HG03025 (cell line): Measurements from ENCODE around the gene FGA.

Experiments used
- ATAC-seq: cut with Tn5 transposase; IDR thresholded peaks from one replicate; pipeline ENCODE4 v1.9.1; 2021; ENCODE audit warnings: mild to moderate bottlenecking, moderate library complexity; ENCODE audit not compliant: unreplicated experiment, low FRiP score

Gene FGA

DNA sequence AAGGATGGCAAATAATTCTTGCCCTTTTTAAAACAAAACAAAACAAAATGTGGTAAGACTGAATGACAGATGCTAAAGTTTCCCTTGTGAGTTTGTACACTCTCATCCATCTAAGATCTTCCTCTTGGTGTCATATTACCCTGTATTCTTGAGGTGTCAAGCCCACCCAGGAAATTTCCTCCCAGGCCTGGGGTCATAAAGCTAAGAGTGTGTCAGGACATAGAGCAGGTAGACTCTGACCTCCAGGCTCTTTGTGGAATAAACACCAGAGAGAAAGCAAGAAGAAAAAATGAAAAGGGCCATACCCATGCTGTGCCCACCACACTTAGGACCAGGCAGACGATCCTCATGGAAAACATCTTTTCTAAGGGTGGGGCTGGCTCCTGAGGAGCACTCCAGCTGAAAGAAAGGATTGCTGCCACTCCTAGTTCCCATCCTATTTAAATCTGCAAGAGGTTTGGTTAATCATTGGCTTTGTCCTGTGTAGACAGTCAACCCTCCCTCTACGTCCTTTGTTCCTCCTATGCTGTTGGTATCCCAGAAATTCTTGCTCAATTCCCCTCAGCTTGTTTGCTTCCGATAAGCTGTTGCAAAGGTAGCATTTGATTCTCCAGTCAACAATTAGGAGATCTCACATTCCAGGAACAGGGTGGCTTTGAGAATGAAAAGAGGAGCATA, at the start of gene FGA:
Gene FGA, minus strand, starts transcription at position 414 of the 678 bp plus-strand sequence. Its CDS starts 55 bp downstream, at position 359.
- ATAC-seq: no peak

DNA sequence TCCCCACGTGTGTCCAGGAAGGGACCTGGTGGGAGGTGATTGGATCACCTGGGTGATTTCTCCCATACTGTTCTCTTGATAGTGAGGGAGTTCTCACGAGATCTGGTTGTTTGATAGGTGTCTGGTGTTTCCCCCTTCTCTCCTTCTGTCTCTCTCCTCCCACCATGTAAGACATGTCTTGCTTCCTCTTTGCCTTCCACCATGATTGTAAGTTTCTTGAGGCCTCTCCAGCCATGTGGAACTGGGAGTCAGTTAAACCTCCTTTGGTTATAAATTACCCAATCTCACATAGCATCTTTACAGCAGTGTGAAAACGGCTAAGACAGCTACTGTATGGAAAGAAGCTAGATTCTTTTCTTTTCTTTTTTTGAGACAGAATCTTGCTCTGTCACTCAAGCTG, 43.5 kb upstream of the FGA start:
- no peak for ATAC-seq

DNA sequence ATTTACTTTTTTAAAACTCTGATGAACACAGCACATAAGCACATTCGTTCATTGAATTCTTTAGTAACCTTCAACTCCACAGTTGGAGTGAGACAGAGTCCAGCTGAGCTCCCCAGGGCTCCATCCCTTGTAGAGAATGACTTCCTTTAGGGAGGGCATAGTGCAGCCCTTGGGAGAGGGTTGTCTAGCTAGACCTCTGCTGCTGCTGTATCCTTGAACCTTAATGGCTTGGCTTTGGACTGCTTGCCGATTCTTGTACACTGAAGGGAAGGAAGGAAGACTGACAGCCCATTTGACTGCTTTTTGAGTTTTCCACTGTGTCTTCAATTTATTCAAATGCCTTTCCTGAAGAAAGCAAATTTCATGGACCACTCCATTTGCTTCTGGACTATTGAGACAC, 41.3 kb upstream of the FGA start:
- no peak for ATAC-seq

DNA sequence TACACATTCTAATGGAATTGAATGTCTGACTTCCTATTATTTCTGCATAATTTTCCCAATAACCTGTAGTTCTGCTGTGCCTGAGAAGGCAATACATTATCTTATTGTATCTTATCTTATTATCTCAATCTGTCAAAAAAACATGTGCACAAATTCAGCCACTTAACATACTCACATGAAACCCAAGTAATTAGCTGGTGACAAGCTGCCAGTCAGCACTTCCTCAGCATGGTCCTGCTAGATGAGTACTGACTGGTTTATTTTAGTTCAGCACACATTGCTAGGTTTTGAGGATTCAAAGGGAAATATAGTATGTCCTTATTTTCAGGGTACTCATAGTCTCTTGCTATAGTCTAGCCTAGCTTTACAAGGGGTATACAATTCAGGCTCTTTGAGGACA, 39.8 kb upstream of the FGA start:
- ATAC-seq: no peak

DNA sequence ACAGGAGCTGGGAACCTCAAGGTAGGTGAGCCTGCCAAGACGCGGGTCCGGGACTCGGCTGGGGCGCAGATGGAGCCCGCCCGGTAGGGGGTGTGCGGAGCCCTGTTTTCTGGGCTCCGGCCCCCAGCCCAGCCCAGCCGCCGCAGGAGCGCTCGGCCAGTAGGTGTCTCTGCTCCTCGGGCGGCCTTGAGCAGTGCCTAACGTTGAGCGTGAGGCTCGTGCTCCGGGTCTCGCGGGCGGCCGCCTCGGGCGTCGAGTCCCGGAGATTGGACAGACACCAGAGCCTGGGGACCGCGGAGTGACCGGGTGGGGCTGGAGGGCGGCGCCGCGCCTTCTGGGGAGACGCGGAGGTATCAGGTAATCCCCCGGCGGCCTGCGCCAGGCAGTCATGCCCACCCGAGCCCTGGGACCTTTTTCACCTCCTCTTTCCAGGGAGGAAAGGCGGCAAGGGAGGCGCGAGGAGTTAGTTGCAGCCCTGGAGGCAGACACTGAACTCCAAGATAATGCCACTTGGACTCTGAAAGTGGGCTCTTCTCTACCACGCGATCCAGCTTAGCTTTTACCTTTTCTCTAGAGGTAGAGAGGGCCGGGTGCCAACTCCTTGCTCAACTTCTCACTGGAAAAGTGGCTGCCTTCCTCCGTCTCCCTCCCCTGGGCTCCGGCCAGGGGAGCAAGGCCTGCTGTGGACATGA, 36.4 kb upstream of the FGA start:
- ATAC-seq: peak; percentile 67

DNA sequence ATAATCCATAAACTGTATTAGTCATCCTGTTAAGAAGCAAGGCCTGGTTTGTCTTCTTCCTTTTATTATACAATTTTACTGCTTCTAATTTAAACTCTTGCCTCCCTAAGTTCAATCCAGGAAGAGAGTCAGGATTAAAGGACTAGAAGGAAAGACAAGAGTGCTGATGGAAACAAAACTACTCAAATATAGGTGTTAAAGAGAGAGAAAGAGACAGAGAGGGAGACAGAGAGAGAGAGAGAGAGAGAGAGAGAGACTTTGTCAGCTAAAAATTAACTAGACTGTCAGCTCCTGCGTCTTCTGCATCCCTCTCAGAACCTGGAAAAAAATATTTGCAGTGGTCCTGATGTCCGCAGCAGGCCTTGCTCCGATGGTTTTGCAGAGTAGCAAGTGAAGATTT, 35.4 kb upstream of the FGA start:
- ATAC-seq: no peak

DNA sequence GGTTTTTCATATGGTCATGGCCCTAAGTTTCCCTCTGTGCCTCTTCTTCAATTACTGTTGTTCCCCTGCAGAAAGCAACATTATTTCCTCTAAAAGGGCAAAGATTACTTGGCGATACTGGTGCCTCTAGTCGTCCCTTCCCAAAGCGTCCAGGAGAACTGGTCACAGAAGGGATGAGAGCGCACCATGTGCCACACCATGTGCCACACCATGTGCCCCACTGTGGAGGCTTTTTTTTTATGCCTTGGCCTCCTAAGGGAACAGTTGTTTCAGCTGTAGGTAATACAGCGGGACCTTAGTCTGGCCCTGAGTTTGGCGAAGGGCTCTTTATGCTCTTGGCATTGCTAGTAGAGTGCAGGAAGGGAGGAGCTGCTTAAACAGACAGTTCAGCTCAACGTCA, 33.5 kb upstream of the FGA start:
- ATAC-seq: no peak

DNA sequence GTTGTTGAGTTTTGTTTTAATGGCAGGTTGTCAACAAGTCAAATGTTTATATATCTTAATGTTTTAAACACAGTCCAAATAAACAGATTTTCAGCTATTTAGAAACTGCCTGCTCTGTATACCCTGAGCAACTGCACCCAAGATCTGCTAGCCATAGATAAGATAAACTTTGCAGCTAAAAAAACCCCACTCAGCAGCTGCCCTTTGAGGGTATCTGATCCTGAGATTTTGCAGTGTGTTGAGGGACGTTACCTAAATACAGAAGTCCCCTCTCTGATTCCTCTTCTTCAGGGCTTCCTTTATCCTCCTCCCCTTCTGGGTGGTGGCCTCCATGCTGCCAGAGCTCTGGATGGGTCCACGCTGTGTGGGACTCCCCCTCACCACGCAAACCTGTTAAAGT, 32.9 kb upstream of the FGA start:
- ATAC-seq: no peak

DNA sequence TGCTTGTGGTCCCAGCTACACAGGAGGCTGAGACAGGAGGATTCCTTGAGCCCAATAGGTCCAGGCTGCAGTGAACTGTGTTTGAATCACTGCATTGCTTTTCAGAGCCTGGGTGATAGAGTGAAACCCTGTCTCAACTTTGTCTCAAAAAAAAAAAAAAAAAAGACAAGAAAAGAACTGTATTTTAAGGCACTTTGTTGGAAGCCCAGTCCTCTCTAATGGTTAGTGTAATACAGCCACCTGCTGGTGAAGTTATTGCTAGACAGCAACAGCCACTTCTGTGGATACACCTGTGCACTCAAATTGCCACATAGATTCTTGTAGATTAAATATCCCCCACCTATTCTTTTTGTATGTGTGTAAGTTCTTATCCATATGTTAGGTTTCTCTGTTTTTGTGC, 32.1 kb upstream of the FGA start:
- ATAC-seq: peak; percentile 66

DNA sequence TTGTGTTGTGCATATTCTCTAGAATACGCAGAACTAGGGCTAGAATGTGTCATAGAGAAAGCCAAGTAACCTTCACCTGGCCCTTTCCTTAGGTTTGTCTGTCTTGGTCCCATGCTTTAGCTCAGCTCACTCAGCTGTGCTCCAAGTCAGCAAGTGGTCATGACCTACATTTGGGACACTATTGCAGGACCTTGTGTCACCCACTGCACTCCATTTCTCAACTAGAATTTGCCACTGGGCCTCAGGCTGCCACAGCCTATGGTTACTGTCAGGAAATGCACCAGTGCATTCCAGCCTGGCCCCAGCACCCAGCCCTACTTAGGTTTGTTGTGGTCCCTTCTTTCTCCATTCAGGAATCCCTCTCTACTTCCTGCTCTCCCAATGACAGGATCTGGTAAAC, 29.6 kb upstream of the FGA start:
- no peak for ATAC-seq

DNA sequence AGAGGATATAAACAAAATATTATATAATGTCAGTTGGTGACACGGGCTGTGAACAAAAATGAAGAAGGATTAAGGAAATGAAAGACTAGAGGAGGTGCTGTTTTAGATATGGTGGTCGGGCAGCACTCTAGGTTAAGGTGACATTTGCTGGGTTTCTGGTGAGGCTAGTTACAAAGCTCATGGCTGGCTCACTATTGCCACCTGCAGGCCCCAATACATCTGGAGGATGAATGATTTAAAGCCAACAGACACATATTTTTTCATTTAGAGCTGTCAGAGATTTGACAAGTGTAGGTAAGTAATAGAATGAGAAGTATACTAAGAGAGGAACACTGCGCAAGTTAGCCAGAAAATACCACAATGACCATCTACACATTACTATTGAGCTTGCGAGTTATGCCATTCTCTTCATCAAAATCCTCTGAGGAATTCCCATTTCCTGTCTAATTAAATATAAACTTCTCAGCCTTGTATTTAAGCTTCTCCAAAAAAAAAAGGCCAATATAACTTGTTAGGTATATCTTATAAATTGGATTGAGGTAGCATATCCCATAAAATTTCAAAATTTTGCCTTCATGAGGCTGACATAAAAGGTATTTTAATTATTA, 28.3 kb upstream of the FGA start:
- ATAC-seq: peak; percentile 45

DNA sequence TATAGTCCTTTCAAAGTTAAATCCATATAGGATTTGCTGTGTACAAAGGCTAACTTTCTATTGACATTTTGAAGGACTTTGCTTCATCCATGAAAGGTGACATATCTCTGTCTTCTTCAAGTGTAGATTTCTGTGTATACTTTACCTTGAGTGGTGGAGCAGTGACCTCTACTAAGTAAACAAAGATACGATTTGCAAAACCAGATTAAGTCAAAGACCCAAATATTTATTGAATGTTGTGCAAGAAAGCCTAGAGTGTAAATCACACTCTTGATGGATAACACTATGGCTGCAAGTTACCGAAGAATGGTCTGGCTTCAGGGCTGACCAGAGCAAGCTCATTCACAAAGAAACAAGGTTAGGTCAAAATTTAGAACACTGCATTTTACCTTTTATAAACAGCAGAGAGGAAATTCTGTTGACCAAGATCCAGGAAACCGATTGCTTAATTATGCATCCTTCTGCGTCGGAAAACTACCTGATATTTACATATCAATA, 27.3 kb upstream of the FGA start:
- ATAC-seq: no peak

DNA sequence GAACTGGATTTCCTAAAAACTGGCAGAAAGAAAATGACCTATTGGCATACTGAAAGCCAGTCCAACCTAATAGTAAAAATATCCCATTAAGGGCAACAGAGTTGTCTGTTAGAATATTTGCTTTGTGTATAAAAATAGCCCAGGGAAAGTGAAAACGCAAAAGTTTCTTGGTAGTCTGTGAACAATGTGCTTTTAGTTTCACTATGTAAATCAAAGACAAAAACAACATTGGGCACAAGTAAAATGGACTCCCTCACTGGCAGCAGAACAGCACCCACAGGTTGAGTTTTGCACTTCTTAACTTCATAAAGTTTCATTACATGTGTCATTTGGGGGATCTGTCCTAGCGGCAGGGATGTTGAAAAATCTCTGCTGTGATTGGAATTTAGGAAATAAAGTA, 26.2 kb upstream of the FGA start:
- peak; percentile 98 for ATAC-seq

DNA sequence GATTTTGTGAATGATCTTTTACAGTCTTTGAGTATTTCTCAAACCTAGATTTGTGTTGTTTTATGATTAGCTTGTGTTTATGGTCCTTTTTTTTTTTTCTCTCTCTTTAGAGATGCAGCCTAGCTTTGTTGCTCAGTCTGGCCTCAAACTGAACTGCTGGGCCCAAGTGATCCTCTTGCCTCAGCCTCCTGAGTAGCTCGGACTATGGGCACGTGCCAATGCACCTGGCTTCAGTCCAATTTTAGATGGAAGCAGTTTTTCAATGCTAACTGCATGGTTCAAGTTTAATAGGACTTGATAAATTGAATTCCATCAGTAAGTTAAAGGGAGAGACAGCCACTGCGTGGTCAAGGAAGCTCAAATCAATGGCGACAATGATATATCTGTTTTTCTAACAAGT, 25.7 kb upstream of the FGA start:
- ATAC-seq: no peak

DNA sequence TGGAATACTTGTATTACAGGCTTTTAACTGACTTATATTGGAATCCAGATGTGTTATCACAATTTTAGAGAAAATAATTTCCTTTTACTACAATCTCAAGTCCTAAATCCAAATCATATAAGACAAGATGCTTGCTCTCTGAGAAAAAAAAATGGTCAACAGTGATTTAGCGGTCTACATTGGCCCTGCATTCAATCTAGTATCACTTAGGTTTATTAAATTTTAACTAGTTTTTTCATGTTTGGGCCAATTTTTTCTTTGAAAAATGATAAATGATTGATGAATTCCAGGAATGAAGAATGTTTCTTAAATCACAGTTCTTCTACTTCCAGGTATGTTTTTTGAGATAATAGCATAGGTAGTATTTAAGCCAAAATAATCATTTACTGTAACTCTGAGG, 24.7 kb upstream of the FGA start:
- ATAC-seq: no peak

DNA sequence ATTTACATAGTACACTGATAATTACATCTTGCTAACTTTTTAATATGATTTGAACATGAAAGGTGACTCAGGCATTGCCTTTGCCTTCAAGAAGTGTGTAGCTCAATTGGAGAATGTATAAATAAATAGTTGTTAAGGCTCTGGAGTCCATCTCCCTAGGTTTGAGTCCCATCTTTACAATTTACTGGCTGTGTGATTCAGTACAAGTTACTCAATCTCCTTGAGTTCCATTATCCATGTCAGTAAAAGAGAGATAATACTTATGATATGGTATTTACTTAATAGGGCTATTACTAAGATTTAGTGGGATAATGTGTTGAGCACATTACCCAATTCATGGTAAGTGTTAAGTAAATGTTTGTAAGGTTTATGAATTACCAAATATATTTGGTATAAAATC, 23.8 kb upstream of the FGA start:
- ATAC-seq: no peak

DNA sequence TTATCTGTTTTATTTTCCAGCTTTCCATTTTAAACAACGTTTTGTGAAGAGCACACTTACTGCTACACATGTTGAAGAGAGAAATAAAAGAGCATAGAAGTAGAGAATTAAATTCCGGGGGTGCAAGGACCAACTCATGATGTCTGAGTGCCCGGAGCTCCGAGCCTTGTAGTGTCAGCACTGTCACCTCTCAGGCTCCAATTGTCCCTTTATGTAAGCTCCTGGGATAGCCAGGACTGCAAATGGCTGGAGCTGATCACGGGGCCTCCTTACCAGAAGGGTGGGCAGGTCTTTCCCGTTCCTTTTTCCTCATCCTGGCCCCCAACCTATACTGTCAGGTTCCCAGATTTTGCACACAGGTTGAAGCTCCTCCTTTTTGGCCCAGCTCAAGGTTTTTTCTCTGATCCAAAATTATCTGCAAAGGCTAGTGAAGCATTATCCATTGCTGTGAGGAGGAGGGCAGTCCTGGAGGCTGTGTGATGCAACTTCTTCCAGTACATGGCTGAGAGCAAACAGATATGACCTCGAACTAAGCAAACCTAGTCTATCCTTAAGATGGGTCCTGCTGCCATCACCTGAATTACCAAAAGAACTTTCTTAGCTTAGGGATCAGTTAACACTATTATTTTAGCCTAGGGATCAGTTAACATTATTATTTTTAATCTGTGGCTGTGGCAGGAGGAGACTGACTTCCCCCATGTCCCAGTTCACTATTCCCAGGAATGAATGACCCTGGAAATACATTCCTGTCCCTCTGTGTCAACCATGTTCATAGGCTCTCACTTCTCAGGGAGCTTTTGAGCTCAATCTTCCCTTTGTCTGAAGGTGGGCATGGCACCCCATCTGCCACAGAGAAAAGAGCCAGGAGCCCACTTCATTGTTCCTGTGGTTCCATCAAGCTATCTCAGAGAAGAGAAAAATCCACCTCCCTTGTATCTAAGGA, 22.2 kb upstream of the FGA start, which contains the start of gene FGG:
Gene FGG, minus strand, starts transcription at position 185 of the 943 bp plus-strand sequence. Its CDS starts 47 bp downstream, at position 138.
- ATAC-seq: no peak

DNA sequence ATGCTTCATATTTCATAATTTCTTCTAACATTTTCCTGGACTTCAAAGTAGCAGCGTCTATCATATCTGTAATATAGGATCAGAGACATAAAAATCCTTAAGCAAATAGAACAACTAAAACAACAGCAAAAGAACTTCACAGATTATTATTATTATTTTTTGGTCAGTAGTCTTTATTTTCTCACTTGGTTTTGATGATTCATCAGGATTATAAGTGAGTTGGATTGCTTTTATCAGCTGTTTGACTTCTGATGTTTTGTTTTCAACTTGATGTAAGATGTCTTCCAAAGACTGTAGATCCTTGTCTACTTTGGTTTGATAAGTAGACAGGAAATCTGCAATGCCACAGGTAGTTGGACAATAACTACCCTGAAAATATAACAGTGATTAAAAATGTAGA, 21.3 kb upstream of the FGA start:
- no peak for ATAC-seq

DNA sequence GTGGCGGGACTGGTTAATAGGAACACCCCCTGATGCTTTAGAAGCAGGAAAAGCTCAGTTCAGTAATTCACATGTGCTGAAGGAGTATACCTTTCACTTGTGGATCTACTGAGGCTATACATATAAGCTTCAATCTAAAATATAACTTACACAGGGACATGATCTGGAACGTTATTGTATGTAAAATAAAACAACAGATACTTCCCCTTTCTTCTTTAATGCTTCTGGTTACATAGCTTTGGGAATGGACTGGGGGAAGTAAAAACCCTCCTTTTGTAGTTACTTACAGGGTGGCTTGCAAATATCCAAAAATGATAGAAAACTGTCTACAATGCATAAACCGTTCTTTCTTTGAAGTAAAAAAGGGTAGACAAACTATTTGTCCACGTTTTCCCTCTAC, 20.0 kb upstream of the FGA start:
- no peak for ATAC-seq

DNA sequence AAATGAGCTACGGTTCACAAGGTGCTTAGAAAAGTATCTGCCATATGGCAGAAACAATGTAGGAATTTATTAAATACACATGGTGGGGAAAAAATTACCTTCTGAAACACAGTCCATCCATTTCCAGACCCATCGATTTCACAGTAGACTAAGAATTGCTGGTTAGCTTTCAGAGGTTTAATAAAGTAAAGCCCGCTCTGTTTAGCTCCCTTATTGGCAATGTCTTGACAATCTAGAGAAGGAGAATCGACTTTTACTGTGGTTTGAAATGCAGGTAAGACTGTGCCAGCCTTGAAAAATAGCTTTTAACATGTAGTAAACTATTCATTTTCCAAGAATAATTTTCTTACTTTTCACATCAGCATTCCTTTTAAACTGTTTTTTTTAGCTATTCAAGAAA, 19.0 kb upstream of the FGA start:
- ATAC-seq: no peak
